GM21576 (cell line): ENCODE data around the gene UBASH3A.
"Not testable (repeated sequence)": the region's sequence is repeated elsewhere in the genome, so short reads cannot be mapped to it uniquely, and the experiment has no call there.

Source experiments
- ATAC-seq: cut with Tn5 transposase; IDR thresholded peaks from one replicate; pipeline ENCODE4 v1.9.1; 2021; ENCODE audit warnings: mild to moderate bottlenecking, moderate library complexity; ENCODE audit not compliant: unreplicated experiment

The UBASH3A gene

DNA sequence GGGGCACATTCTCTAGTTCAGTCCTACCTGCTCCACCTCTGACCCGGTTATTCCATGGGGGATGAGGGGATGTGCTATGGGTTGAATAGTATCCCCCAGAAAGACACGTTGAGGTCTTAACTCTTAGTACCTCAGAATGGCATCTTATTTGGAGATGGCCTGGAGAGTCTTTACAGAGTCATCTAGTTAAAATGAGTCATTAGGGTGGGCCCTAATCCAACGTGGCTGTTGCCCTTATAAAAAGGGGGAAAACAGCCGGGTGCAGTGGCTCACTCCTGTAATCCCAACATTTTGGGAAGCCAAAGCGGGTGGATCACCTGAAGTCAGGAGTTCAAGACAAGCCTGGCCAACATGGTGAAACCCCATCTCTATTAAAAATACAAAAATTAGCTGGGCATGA is 13.5 kb upstream of the UBASH3A start:
- ATAC-seq: no peak

- ATAC-seq: no peak
Observed at GRCh38 chr21:42390696-42391095, 13.0 kb upstream of the UBASH3A start.

DNA sequence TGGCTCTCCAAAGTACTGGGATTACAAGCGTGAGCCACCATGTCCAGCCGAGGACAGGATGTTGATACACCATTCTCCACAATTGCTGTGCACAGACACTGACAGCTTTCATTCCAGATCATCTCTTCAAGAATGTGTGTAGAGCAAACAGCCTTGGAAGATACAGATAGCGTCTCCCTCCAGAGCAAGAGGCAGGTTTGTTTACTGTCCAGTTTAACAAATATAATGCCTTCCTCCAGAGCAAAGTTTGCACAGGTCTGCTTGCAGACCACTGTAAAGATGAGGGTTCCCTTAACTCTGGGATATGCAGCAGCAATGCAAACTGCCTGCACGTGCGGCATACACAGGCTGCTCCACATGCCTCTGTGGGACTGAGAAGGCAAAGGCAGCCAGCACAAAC is 12.4 kb upstream of the UBASH3A start:
- no peak for ATAC-seq

- ATAC-seq: peak; percentile 68
Observed at GRCh38 chr21:42392731-42393442, 10.8 kb upstream of the UBASH3A start.

DNA sequence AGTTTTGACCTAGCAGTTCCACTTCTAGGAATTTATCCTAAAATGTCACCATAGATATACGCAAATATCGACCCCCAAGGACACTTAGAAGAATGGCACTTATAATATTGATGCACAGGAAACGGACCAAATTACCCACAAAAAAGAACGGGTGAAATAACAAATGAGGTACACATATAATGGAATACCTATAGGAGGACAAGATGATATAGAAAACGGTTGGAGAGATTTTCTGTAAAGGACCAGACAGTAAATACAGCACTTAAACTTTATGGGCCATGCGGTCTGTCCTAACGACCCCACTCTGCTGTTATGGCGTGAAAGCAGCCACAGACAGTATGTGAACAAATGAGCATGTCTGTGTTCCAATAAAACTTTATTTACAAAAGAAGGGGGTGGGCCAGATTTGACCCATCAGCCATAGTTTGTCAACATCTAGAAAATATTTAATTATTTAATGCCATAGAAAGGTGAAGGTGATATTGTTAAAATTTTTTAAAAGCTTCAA is 10.2 kb upstream of the UBASH3A start:
- no peak for ATAC-seq

- ATAC-seq: no peak
Observed at GRCh38 chr21:42395302-42395701, 8.4 kb upstream of the UBASH3A start.

DNA sequence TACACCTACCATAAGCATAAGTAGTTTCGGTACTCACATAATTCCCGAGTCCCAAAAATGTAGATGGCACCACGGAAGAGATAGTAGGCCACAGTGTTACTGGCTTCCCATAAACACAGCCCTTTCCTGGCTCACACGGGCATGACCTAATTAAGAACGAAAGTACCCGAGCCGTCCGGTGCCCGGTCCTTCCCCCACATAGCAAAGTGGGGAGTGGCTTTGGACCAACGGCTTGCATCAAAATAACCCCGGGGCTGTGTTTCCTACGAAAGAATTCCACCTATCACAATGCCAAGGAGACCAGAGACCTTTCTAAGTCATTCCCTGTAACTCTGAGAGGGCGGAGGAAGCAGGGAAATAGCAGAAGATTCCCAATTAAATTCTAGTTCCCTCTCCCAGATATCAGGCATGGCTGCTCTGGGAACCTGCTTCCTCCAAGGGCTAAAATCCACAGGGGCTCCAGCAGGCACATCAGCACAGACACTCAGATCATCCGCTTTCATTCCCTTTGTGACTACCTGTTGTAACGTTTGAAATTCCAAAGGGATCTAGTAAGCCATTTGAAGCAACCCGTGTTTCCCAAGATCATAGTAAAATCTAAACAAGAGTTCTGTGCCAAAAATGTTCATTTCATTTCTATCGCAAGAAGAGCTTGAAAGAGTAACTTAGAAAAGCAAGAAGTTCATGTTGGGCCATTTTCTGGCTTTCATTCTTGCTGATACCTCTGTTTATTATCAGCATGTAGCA is 7.6 kb upstream of the UBASH3A start, which contains the start of gene TMPRSS3:
Gene TMPRSS3, minus strand, starts transcription at position 148 of the 747 bp plus-strand sequence. CDS start 635 bp downstream, outside the sequence.
- ATAC-seq: no peak

DNA sequence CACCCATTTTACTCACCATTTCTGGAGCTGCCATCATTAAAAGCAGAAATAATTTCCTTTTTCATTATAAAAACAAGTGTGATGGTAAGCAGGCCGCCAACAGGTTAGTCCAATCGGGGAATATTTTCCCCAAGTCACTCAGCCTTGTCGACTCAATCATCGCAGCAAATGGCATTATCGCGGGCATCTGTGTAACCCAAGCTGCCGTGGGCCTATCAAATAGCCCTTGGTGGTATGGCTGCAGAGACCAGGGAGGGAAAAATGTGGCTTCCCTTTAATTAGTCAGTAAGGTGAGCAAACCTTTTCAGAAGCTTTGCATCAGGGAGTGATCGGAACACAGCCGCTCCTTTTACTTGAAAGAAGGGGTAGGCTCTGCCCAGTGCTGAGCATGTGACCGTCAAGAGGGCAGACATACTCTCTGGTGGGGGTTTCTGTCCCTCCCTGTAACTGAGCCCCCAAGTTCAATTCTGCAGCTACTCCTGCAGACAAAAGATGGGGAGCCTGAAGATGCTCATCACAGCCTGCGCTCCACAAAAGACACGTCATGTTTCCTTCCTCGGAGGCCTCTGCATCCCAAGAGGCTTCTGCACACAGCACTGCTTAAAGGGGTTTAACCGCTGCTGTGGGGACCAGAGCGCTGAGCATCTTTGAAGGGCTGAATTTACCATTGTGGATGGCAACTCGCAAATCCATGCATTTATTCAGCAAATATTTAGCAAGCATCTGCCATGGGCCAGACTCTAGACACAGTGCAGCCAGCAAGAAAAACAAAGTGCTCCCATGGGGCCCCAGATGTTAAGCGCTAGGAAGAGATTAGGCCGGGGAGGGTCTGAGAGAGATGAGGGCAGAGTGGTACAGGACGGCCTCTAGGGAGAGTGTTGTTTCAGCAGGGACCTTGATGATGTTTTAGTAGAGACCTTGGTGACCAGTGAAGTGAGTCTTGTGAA is 6.6 kb upstream of the UBASH3A start:
- no peak for ATAC-seq

DNA sequence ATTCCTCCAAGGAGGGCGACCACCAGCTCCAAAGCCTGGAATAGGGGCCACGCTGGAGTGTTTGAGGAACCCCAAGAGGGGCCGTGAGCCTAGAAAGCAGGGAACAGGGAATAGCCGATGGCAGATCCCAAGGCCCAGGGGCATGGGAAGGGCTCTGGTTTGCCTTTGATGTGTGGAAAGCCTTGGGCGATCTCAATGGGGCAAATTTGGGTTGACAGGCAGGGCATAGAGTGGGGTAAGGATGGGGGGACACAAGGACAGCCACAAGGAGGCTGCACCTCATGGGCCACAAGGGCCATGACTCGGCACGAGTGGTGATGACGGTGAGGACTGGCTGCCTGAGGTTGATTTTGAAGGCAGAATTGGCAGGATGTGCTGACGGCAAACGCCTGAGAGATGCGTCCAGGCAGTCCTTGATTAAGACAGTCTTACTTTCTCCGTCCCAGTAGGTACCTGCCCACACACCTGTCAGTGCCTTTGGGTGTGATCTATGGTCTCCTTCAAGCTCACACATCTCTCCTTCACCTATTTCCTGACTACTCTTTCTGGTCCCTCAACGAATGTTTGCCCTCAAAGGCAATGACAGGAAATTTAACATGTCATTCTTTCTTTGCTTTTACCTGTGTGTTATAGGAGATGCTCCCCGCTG is 5.8 kb upstream of the UBASH3A start:
- ATAC-seq: no peak

GRCh38 chr21:42398436-42399028 is 5.2 kb upstream of the UBASH3A start:
- ATAC-seq: no peak

DNA sequence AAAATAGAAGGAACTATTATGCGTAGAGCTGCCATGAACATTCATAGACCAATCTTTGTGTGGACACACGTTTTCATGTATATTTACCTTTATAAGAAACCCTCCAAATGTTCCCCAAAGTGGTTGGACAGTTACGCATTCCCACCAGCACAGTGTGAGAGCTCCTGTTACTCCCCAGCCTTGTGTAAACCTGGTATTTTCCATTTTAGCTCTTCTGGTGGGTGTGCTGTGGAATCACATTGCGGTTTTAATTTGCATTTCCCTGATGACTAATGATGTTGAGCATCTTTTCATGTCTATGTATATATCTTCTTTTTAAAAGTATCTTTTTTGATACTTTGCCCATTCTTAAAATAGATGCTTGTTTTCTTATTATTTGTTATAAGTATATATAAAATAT is 3.2 kb upstream of the UBASH3A start:
- ATAC-seq: no peak

DNA sequence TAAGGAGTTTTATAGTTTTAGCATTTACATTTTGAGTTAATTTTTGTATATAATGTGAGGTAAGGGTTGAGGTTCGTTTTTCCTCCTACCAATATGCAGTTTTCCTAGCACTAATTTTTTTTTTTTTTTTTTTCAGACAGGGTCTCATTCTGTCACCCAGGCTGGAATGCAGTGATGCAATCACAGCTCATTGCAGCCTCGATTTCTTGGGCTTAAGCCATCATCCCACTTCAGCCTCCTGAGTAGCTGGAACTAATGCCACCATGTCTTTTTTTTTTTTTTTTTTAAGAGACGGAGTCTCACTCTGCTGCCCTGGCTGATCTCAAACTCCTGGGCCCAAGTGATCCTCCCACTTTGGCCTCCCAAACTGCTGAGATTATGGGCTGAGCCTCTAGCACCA is 2.5 kb upstream of the UBASH3A start:
- ATAC-seq: no peak

- ATAC-seq: no peak
Observed at GRCh38 chr21:42401820-42402251, 1.9 kb upstream of the UBASH3A start.

DNA sequence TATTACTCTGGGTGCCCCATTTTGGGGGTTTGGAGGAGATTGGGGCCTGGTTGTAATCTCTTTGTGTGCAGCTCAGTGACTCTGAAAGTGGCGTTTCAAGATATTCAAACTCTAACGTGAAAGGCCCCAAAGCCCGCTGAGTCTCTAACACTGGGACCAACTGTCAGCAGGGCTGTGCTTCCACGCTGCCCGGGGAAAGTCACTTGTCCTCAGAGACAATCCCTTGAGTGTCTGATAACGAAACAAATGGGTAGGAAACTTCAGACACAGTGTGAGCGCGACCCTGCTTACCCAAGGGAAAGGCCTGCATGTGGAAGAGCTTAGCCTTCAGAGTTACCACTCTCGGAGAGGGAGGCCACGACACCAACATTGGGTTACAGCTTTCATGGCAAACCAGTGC is 837 bp downstream of the UBASH3A start:
- ATAC-seq: no peak

DNA sequence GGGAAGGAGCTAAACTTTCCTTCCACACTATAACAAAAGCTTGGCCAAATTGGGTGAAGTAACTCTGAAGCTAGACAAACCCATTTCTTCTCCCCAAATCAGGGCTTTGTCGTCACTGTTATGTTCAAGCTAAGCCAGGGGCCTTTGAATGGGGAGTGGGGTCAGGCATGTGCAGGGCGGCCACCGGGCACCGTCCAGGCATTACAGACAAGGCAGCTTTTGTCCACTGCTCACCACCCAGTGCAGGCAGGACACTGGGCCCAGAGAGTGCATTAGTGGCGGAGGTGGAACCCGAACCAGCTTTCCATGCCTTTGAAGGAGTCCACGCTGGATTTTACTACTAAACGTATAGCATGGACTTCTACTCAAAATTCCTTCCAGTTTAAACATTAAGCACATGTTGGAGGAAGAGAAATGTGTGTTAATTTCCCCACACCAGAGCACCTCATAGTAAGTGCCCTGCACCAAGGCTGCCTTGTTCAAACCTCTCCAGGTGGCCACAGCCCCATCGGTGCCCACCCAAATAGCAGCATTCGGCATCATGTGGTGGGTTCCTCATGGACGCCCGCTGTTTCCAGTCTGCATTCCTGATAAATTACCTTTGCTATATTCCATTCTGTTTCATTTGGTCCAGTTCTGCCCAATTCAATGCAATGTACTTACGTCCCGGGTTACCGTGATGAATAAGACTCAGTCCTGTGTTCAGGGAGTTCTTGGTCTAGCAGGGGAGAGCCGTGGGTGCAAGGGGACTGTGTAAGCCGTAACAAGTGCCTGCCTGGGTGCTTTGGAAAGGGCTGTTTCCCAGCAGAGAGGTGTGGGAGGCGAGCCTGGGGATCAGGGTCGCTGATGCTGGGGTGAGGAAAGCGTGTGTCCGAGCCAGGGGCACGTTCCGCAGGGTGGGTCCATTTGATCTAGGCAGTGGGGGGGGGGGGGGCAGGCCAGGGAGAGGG is 1.6 kb downstream of the UBASH3A start:
- ATAC-seq: no peak

DNA sequence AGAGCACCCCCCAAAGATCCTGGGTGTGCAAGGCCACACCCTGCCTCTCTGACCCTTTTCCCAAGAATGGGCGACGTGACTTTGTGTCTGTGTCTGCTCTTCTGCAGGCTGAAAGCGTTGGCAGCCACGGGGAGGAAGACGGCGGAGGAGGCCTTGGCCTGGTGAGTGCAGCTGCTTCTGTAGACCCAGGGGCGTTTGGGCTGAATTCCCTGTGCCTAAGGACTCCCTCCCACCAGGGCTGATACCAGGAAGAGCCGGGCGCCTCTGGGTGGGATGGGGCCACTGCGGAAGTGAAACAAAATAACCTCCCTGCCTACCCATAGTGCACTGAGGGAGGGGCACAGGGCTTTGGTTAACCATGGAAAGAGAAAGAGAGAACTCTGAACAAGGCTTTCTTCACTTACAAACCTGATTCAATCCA is 2.5 kb downstream of the UBASH3A start:
- no peak for ATAC-seq

- no peak for ATAC-seq
Observed at GRCh38 chr21:42406866-42407265, 3.2 kb downstream of the UBASH3A start.

DNA sequence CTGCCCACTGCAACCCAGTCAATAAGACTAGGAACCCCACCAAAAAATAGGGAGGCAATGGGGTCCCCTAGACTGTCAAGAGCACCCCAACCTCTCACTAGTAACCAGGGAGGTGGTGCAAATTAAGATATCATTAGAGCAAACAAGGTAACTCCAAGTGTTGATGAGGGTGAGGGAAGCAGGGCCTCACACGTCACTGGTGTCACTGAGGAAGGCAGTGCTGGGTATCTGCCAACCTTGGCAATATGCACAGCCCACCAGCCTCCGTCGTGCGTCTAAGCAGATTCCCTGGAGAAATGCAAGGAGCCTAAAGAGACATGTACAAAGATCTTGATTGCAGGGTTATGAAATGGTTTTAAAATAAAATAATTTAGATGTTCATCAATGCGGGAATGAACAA is 3.8 kb downstream of the UBASH3A start:
- ATAC-seq: no peak

DNA sequence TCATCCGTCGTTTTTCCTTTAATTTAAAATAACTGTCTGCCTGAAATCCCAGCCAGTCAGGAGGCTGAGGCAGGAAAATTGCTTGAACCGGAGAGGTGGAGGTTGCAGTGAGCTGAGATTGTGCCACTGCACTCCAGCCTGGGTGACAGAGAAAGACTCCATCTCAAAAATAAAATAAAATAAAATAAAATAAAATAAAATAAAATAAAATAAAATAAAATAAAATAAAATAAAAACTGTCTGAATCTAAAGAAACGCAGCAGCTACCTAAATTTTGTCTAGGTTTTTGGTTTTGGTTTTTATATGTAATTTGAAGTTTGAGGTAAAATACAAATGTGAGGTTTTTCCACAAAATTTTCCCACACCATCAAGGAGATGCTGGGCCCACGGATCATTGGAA is 5.0 kb downstream of the UBASH3A start:
- ATAC-seq: not testable (repeated sequence)
